ENCODE results near the gene SRSF12.

The SRSF12 gene

DNA sequence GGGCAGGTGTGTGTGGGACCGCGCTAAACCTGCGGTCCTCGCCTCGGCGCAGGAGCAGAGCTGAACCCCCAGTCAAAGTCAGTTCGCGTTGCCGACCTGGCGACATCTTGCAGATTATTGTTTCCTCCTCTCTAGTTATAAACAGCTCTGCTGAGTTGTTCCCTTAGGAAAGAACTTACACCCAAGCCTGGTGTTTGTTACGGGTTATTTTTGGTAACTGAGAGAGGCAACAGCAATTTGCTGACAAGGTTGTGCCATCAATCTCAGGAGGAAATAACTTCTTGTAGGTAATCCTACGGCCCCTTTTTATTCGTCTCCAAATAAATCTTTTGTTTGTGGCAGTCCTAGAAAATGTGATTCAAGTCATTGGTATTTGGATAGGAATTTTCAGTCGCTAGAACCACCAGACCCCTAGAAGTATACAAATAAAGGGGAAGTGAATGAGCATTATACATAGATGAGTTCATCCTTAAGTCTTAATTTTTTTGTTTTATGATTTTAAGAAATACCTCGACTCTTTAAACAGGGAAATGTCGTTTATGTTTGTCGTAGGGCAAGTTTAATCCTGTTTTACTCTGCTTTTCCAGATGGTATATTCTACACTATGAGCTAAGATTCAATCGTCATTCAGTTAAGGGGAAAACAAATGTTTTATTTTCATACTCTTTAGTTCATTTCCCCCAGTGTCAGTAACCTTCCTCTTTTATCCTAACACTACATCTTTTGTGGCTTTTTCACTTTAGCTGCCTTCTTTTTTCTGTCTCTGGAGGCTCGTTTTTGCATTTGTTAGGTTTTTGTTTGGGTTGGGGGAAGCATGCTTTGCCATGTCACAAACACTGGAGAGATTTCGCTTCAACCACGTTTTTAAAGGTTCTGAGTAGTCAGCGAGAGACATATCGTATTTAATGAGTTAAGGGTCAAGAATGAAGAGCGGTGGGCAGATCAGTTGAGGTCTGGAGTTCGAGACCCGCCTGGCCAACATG is 29.1 kb upstream of the SRSF12 start:
- H3K4me3 ChIP-seq (ENCODE audit: low read length): peak overlapping the region; percentile 60
- peak; percentile 24 for DNase-seq (ENCODE audit: low read depth)
- TF ChIP-seq, protein P1, sequence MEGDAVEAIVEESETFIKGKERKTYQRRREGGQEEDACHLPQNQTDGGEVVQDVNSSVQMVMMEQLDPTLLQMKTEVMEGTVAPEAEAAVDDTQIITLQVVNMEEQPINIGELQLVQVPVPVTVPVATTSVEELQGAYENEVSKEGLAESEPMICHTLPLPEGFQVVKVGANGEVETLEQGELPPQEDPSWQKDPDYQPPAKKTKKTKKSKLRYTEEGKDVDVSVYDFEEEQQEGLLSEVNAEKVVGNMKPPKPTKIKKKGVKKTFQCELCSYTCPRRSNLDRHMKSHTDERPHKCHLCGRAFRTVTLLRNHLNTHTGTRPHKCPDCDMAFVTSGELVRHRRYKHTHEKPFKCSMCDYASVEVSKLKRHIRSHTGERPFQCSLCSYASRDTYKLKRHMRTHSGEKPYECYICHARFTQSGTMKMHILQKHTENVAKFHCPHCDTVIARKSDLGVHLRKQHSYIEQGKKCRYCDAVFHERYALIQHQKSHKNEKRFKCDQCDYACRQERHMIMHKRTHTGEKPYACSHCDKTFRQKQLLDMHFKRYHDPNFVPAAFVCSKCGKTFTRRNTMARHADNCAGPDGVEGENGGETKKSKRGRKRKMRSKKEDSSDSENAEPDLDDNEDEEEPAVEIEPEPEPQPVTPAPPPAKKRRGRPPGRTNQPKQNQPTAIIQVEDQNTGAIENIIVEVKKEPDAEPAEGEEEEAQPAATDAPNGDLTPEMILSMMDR (conservative IDR thresholded peaks at IDR 0.05; ENCODE audit: low read length): no peak

DNA sequence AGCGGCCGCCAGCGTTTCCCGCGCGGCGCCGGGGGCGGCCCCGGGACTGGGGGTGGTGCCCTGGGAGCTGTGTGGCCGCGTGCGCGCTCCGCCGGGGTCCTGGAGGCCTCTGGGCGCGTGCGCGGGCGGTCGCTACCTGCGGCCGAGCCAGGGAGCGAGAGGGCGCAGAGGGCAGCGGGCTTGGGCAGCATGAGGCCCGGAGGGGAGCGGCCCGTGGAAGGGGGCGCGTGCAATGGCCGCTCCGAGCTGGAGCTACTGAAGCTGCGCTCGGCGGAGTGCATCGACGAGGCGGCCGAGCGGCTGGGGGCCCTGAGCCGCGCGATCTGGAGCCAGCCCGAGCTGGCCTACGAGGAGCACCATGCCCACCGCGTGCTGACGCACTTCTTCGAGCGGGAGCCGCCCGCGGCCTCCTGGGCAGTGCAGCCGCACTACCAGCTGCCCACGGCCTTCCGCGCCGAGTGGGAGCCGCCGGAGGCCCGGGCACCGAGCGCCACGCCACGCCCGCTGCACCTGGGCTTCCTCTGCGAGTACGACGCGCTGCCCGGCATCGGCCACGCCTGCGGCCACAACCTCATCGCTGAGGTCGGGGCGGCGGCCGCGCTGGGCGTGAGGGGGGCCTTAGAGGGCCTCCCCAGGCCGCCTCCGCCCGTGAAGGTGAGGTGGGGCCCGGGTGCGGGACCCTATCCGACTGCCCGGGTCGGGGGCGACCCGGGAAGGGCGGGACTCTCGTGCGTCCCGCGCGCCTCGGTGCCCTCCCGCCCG is 28.3 kb upstream of the SRSF12 start, which contains the start of gene PM20D2:
PM20D2 (plus strand) TSS at position 100 of the 762 bp plus-strand sequence; CDS start at position 190, 90 bp downstream.
- peak within 1 kb of the TSS; percentile 60 for H3K4me3 ChIP-seq (ENCODE audit: low read length)
- TF ChIP-seq, protein P1 (conservative IDR thresholded peaks at IDR 0.05; ENCODE audit: low read length): no peak
- DNase-seq (ENCODE audit: low read depth): peak; percentile 13

DNA sequence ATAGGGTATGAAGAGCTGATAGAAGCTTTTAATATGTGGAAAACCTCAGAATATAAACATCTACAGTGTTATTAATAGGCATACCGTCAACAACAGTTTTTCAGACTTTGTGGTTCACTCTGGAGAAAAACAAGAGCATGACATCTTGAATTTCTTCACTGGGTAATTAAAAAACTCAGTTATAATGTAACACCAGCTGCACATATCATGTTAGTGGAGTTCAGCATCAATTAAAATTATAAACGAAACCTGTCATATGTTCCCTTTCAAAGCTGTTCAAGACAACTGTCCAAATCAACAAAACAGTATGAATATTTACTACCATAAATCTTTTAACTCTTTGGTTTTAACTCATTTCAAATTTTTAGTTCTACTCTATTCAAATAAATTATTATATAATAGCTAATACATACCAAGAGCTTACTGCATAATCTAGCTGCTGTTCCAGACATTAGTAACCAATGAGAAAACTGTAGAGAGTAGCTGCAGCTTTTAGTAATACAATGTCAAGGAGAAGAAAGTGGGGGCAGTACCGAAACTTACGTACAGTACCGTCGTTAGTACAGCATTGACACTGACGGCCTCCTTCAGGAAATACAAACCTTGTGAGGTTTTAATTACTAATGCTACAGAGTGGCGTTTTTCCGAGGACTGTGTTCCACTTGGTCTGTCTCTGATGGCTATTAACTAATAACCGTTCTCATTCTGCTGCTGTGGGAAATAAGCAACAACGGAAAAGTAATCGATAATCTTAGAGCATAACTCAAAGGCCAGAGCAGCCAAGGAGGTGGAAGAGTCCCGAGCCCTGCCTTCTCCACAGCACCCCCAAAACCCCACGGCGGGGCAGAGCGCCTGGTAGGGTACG is 27.5 kb upstream of the SRSF12 start:
- H3K4me3 ChIP-seq (ENCODE audit: low read length): peak overlapping the region; percentile 60
- TF ChIP-seq, protein P1 (conservative IDR thresholded peaks at IDR 0.05; ENCODE audit: low read length): no peak
- no peak for DNase-seq (ENCODE audit: low read depth)

DNA sequence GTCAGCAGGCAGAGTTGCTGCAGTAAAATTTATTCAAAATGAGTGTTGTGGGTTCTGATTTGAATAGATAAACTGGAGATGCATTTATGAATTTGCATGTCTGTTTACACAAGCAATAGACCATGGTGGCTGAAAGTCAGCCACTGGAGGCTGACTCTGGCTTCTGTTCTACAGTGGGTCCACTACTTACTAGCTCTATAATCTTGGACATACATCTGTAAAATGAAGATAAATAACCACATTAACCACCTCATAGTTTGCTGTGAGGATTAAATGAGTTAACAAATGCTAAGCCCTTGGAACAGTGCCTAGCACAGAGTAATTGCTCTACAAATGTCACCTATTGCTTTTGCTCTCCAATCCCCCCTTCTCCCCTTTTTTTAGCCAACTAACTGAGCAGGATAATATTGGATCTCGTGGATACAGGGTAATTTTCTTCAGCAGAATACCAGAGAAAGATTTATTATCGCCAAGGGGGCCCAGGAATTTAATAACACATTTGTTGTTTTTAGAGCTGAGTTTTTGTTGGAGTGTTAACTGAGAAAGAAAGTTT is 26.6 kb upstream of the SRSF12 start:
- TF ChIP-seq, protein P1 (conservative IDR thresholded peaks at IDR 0.05; ENCODE audit: low read length): no peak
- H3K4me3 ChIP-seq (ENCODE audit: low read length): no peak overlapping the region
- DNase-seq (ENCODE audit: low read depth): no peak

DNA sequence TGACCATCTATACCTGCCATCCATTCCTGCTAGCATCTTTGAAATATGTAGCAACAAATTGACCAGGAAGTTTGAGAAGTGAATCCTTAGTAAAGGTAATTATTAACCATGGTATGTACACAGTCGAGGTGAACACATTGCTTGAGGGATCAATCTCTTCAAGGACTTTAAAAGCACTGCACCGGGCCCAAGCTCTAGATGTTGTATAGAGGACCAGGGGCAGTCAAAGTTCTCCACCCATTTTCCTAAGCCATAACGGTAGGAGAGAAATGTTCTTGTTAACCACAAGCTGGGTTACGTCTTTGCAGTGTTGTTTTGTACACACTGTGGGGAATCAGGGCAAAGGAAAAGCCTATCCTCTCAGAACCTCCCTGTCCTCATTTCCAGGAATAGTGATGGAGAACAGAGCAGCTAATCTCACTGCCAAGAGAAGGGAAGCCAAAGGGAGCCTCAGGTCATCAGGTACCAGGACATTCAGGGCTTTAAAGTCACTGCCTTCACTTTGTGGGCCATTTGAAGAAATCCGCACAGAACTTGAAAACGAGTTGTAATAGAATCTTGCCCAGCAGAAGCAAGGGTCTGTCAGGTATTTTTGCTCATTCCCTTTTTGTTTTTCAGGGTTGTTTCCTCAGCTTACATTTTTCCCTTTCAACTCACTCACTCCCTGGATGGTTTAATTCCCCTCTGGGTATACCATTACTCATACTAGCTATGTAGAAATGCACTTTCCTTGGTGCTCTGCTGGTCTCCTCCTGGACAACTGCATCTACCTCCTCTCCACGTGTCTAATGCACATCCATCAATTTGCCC is 22.7 kb upstream of the SRSF12 start:
- no peak overlapping the region for H3K4me3 ChIP-seq (ENCODE audit: low read length)
- TF ChIP-seq, protein P1 (conservative IDR thresholded peaks at IDR 0.05; ENCODE audit: low read length): no peak
- no peak for DNase-seq (ENCODE audit: low read depth)

Measured in AG10803 (cell line).